ENCODE results near the gene NDUFC2. TPM values are rescaled to one million over a fixed set of nuclear protein-coding genes. Genes with fewer than 3 reads are reported as not detected.

Gene NDUFC2
- total RNA-seq, 2 experiments from 2014 or later = 62.6 to 68.5 TPM

DNA sequence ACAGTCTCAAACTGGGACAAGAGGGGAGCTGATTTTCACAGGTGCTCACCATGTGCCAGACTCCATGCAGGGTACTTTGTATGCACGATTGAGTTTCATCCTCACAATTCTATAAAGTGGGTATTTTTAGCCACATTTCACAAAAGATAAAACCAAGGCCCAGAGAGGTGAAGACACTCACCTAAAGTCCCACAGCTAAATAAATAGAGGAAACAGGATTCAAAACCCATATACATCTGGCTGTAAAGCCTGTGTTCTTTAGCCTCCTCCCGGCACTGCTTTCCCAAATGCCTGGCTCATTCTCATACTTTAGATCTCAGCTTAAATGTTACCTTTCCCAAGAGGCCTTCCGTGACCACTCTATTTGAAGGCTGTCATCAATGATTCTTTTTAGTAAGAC is 43.3 kb downstream of the NDUFC2 start:
- no peak for ATAC-seq (ENCODE audit: poor library complexity)
- no peak overlapping the region for H3K27ac Mint-ChIP-seq
- peaks cover 6% of the 10 kb centered on the region for H3K27me3 Mint-ChIP-seq
- Histone ChIP-seq H3K27ac (ENCODE audit: low read depth in 1 of 2, low read length in 2 of 2) (no peak overlapping the region), H3K9me3 (ENCODE audit: control insufficient read depth in 1 of 2, insufficient read depth in 1 of 2, low read length in 2 of 2) (no peaks in the 10 kb centered on the region), H3K4me1 (ENCODE audit: insufficient read depth, low read length) (peaks cover 6% of the 10 kb centered on the region), H3K36me3 (ENCODE audit: insufficient read depth, low read length) (no peaks in the 10 kb centered on the region), H3K4me3 (ENCODE audit: low read length) (no peak overlapping the region), H3K27me3 (ENCODE audit: control insufficient read depth in 1 of 2, insufficient read depth in 2 of 2, low read length in 2 of 2) (no peaks in the 10 kb centered on the region)
- peaks cover 10% of the 10 kb centered on the region for H3K4me1 Mint-ChIP-seq (ENCODE audit: low read depth)
- ChIA-PET POLR2A (no interaction called here), CTCF (interaction anchor here (2.7 kb wide), 1 partner anchor 10 kb away, joined by 11 read pairs; no protein-coding TSS in a partner anchor)
- intact Hi-C loops (cut with DNase I, micrococcal nuclease) = no loop called here
- no peak for DNase-seq
- TF ChIP-seq, protein P1, sequence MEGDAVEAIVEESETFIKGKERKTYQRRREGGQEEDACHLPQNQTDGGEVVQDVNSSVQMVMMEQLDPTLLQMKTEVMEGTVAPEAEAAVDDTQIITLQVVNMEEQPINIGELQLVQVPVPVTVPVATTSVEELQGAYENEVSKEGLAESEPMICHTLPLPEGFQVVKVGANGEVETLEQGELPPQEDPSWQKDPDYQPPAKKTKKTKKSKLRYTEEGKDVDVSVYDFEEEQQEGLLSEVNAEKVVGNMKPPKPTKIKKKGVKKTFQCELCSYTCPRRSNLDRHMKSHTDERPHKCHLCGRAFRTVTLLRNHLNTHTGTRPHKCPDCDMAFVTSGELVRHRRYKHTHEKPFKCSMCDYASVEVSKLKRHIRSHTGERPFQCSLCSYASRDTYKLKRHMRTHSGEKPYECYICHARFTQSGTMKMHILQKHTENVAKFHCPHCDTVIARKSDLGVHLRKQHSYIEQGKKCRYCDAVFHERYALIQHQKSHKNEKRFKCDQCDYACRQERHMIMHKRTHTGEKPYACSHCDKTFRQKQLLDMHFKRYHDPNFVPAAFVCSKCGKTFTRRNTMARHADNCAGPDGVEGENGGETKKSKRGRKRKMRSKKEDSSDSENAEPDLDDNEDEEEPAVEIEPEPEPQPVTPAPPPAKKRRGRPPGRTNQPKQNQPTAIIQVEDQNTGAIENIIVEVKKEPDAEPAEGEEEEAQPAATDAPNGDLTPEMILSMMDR (IDR thresholded peaks at IDR 0.05) = no peak
- H3K36me3 Mint-ChIP-seq (ENCODE audit: low read depth) = no peaks in the 10 kb centered on the region
- no peaks in the 10 kb centered on the region for H3K9me3 Mint-ChIP-seq
- no peak overlapping the region for H3K4me3 Mint-ChIP-seq

DNA sequence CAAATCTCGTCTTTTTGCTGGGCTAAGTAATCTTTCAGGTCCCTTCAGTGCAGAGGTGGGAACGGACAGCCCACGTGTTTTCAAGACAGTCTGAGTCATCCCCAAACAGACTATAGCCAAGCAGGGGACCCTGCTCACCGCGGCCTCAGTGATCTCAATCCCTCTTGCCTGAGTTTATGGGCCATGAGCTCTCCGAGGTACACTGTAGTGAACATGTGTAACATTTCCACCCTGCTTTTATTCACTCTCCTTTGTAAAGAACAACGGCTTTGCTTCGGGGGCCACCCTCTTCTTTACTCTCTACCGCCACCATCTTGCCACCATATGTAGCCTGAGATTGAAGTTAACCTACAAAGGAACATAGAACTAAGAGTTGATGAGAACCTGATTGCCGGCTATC is 45.0 kb downstream of the NDUFC2 start:
- Histone ChIP-seq H3K27me3 (ENCODE audit: control insufficient read depth in 1 of 2, insufficient read depth in 2 of 2, low read length in 2 of 2) (no peaks in the 10 kb centered on the region), H3K36me3 (ENCODE audit: insufficient read depth, low read length) (no peaks in the 10 kb centered on the region), H3K4me1 (ENCODE audit: insufficient read depth, low read length) (peaks cover 1% of the 10 kb centered on the region), H3K4me3 (ENCODE audit: low read length) (no peak overlapping the region), H3K9me3 (ENCODE audit: control insufficient read depth in 1 of 2, insufficient read depth in 1 of 2, low read length in 2 of 2) (no peaks in the 10 kb centered on the region), H3K27ac (ENCODE audit: low read depth in 1 of 2, low read length in 2 of 2) (no peak overlapping the region)
- Mint-ChIP-seq H3K27me3 (peaks cover 6% of the 10 kb centered on the region), H3K36me3 (ENCODE audit: low read depth) (no peaks in the 10 kb centered on the region), H3K4me1 (ENCODE audit: low read depth) (peaks cover under 1% of the 10 kb centered on the region), H3K4me3 (no peak overlapping the region), H3K27ac (no peak overlapping the region), H3K9me3 (no peaks in the 10 kb centered on the region)
- POLR2A ChIA-PET = no interaction called here
- CTCF ChIA-PET = no interaction called here
- TF ChIP-seq, protein P1 (IDR thresholded peaks at IDR 0.05) = no peak
- intact Hi-C loops (cut with DNase I, micrococcal nuclease) = no loop called here
- no peak for DNase-seq
- no peak for ATAC-seq (ENCODE audit: poor library complexity)

DNA sequence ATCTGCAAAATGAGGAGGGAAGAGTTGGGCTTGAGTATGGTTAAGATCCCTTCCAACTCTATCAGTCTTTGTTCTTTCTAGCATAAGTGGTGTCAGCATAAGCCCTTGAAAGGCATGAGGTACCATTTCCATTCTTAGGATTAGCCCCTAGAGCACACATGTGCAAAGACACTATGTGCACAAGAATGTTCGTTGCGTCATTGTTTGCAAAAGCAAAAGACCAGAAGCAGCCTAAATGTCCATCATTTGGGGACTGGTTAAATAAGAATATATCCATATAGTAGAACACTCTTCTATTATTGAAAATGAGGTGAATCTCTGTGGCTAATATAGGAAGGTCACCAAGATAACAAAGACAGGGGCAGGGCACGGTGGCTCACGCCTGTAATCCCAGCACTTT is 46.6 kb downstream of the NDUFC2 start:
- Mint-ChIP-seq H3K27me3 (peaks cover 6% of the 10 kb centered on the region), H3K4me3 (no peak overlapping the region), H3K36me3 (ENCODE audit: low read depth) (no peaks in the 10 kb centered on the region), H3K4me1 (ENCODE audit: low read depth) (no peaks in the 10 kb centered on the region), H3K27ac (no peak overlapping the region), H3K9me3 (no peaks in the 10 kb centered on the region)
- Histone ChIP-seq H3K4me3 (ENCODE audit: low read length) (no peak overlapping the region), H3K36me3 (ENCODE audit: insufficient read depth, low read length) (no peaks in the 10 kb centered on the region), H3K27me3 (ENCODE audit: control insufficient read depth in 1 of 2, insufficient read depth in 2 of 2, low read length in 2 of 2) (no peaks in the 10 kb centered on the region), H3K27ac (ENCODE audit: low read depth in 1 of 2, low read length in 2 of 2) (no peak overlapping the region), H3K4me1 (ENCODE audit: insufficient read depth, low read length) (no peaks in the 10 kb centered on the region), H3K9me3 (ENCODE audit: control insufficient read depth in 1 of 2, insufficient read depth in 1 of 2, low read length in 2 of 2) (no peaks in the 10 kb centered on the region)
- intact Hi-C loops (cut with DNase I, micrococcal nuclease) = no loop called here
- ChIA-PET CTCF (no interaction called here), POLR2A (no interaction called here)
- DNase-seq (no peak), ATAC-seq (ENCODE audit: poor library complexity) (no peak)
- TF ChIP-seq, protein P1 (IDR thresholded peaks at IDR 0.05) = no peak
